Natural killer cell (primary cell): ENCODE measurements around the gene VEGFB. TPM values are rescaled to one million over a fixed set of nuclear protein-coding genes. Genes with fewer than 3 reads are reported as not detected.

ENCODE experiments used
- ATAC-seq, 3 donors: fragments of 150-1000 bp in 2 of 3; fragments of 200-7000 bp in 1 of 3; cut with Tn5 transposase; 1 replicate in 1 of 3; 2 replicates in 2 of 3; pipeline ENCODE4 v1.10.0; 2021; ENCODE audit warnings: mild to moderate bottlenecking in 2 of 3, moderate library complexity in 2 of 3
- DNase-seq, 2 donors: peaks; one replicate each; pipeline versions ENCODE4 v3.0.0 to v3.0.0-alpha.2; 2013 to 2021; ENCODE audit warnings: mixed read lengths in 1 of 2
- H3K27ac ChIP-seq: one replicate; pipeline ENCODE4 v1.5.1; 2013; ENCODE audit warnings: mild to moderate bottlenecking, low read length
- H3K27me3 ChIP-seq: one replicate; pipeline ENCODE4 v1.6.1; 2013; ENCODE audit warnings: low read length; ENCODE audit not compliant: control insufficient read depth, insufficient read depth
- H3K36me3 ChIP-seq: one replicate; pipeline ENCODE4 v1.6.1; 2013; ENCODE audit warnings: low read length; ENCODE audit not compliant: control insufficient read depth, insufficient read depth
- H3K4me1 ChIP-seq: one replicate; pipeline ENCODE4 v1.6.1; 2013; ENCODE audit warnings: low read length; ENCODE audit not compliant: control insufficient read depth, insufficient read depth
- H3K4me3 ChIP-seq: one replicate; pipeline ENCODE4 v1.5.1; 2013; ENCODE audit warnings: low read length
- H3K9me3 ChIP-seq: one replicate; pipeline ENCODE4 v1.6.1; 2013; ENCODE audit warnings: low read length; ENCODE audit not compliant: control insufficient read depth, insufficient read depth
- H3K27ac Mint-ChIP-seq, 2 donors: one replicate each; pipeline ENCODE4 v1.8.0; 2022; ENCODE audit warnings: mild to moderate bottlenecking in 2 of 2, mixed read lengths in 2 of 2, moderate library complexity in 1 of 2
- H3K27me3 Mint-ChIP-seq, 2 donors: one replicate each; pipeline ENCODE4 v1.8.0; 2022; ENCODE audit warnings: low read depth in 2 of 2, mixed read lengths in 2 of 2
- H3K36me3 Mint-ChIP-seq: one replicate; pipeline ENCODE4 v1.8.0; 2022; ENCODE audit warnings: mixed read lengths
- H3K4me1 Mint-ChIP-seq, 2 donors: one replicate each; pipeline ENCODE4 v1.8.0; 2022; ENCODE audit warnings: mixed read lengths in 2 of 2
- H3K4me3 Mint-ChIP-seq: one replicate; pipeline ENCODE4 v1.8.0; 2022; ENCODE audit warnings: mild to moderate bottlenecking, moderate library complexity, mixed read lengths
- H3K9me3 Mint-ChIP-seq, 2 donors: one replicate each; pipeline ENCODE4 v1.8.0; 2022; ENCODE audit warnings: mixed read lengths in 2 of 2
- CTCF ChIP-seq: fragments of 200-600 bp; IDR thresholded peaks from one replicate; pipeline ENCODE4 v1.8.0; 2022; ENCODE audit warnings: antibody characterized with exemption
- whole genome bisulfite sequencing: methylation state at CpG from one replicate; pipeline ENCODE4 v1.1.7; 2013; ENCODE audit warnings: missing lambda C conversion rate; ENCODE audit not compliant: insufficient coverage; 5-methylcytosine and 5-hydroxymethylcytosine counted together
- intact Hi-C: fragments of 100-400 bp; cut with micrococcal nuclease; formaldehyde crosslinking; loops from one replicate; pipeline ENCODE4 v1.14.2; 2022
- total RNA-seq, 4 donors: library from RNA; stranded (reverse); fragments of 120-200 nt in 1 of 4; gene quantifications; one replicate each; pipeline versions ENCODE4 v1.2.3 to v1.2.4, GENCODE V29; 2013 to 2022

Gene VEGFB
- total RNA-seq, 3 donors from 2014 or later (not counting 1 experiment from before 2014, with no cell fraction given) = 30.7 to 38.7 (median 37.3) TPM

- Mint-ChIP-seq H3K27ac (peak overlapping the region; percentile 94 to 100), H3K4me1 (peaks cover 36 to 40% of the 10 kb centered on the region in 2 donors), H3K9me3 (no peaks in the 10 kb centered on the region), H3K27me3 (no peaks in the 10 kb centered on the region), H3K36me3 (no peaks in the 10 kb centered on the region), H3K4me3 (peak overlapping the region; percentile 97)
- H3K27ac ChIP-seq = peak overlapping the region; percentile 92
- no peak for TF ChIP-seq CTCF
- intact Hi-C loops = loop anchor here (2.0 kb wide), 3 partner anchors 17 to 61 kb away; partner anchors contain the start of genes FERMT3, FKBP2 and PLCB3
- H3K36me3 ChIP-seq = no peaks in the 10 kb centered on the region
- peak overlapping the region; percentile 53 for H3K4me3 ChIP-seq
- 47% methylated on average over 23 of the region's 23 CpGs for WGBS
- H3K9me3 ChIP-seq = no peaks in the 10 kb centered on the region
- ATAC-seq (no peak), DNase-seq (no peak)
- peaks cover 42% of the 10 kb centered on the region for H3K4me1 ChIP-seq
- no peaks in the 10 kb centered on the region for H3K27me3 ChIP-seq
Observed at GRCh38 chr11:64268025-64268892, 33.9 kb downstream of the VEGFB start.

- WGBS = 3% methylated on average over 34 of the region's 34 CpGs
- H3K27me3 ChIP-seq = no peaks in the 10 kb centered on the region
- Mint-ChIP-seq H3K27ac (peak overlapping the region; percentile 94 to 100), H3K36me3 (no peaks in the 10 kb centered on the region), H3K9me3 (no peaks in the 10 kb centered on the region), H3K4me3 (peak overlapping the region; percentile 97), H3K27me3 (no peaks in the 10 kb centered on the region), H3K4me1 (peaks cover 36 to 40% of the 10 kb centered on the region in 2 donors)
- peak overlapping the region; percentile 53 for H3K4me3 ChIP-seq
- TF ChIP-seq CTCF = no peak
- H3K4me1 ChIP-seq = peaks cover 42% of the 10 kb centered on the region
- intact Hi-C loops = loop anchor here (1.0 to 2.0 kb wide), 5 partner anchors 18 to 62 kb away; partner anchors contain the start of genes DNAJC4, FERMT3, FKBP2 and PLCB3
- peak overlapping the region; percentile 92 for H3K27ac ChIP-seq
- ATAC-seq (peak; percentile 1 to 9 (median 1)), DNase-seq (peak in 1 of 2 donors; percentile 61)
- H3K36me3 ChIP-seq = no peaks in the 10 kb centered on the region
- no peaks in the 10 kb centered on the region for H3K9me3 ChIP-seq
Observed at GRCh38 chr11:64268893-64269539, 34.6 kb downstream of the VEGFB start.

GRCh38 chr11:64269540-64270220 lies 35.3 kb downstream of the VEGFB start:
- under 1% methylated on average over 58 of the region's 58 CpGs for WGBS
- peaks cover 36 to 40% of the 10 kb centered on the region in 2 donors for H3K4me1 Mint-ChIP-seq
- peak overlapping the region; percentile 94 to 100 for H3K27ac Mint-ChIP-seq
- no peaks in the 10 kb centered on the region for H3K9me3 Mint-ChIP-seq
- ATAC-seq (peak; percentile 68 to 83 (median 72)), DNase-seq (peak; percentile 94 to 99)
- peak overlapping the region; percentile 97 for H3K4me3 Mint-ChIP-seq
- peak overlapping the region; percentile 53 for H3K4me3 ChIP-seq
- peak; percentile 34 for TF ChIP-seq CTCF
- H3K36me3 Mint-ChIP-seq = no peaks in the 10 kb centered on the region
- H3K27ac ChIP-seq = peak overlapping the region; percentile 92
- intact Hi-C loops = loop anchor here (1.0 to 2.0 kb wide), 8 partner anchors 16 to 71 kb away; partner anchors contain the start of genes CCDC88B, DNAJC4, ESRRA and FERMT3
- no peaks in the 10 kb centered on the region for H3K27me3 ChIP-seq
- no peaks in the 10 kb centered on the region for H3K27me3 Mint-ChIP-seq
- no peaks in the 10 kb centered on the region for H3K36me3 ChIP-seq
- no peaks in the 10 kb centered on the region for H3K9me3 ChIP-seq
- peaks cover 42% of the 10 kb centered on the region for H3K4me1 ChIP-seq
